Activated naive CD4-positive, alpha-beta T cell treated with anti-CD3 and anti-CD28 coated beads, Interleukin-2, amount 50 U/mL, for 24 hours (primary cell): Measurements from ENCODE around the gene CHRNA5.
"Not testable (repeated sequence)": the region's sequence is repeated elsewhere in the genome, so short reads cannot be mapped to it uniquely, and the experiment has no call there.

Experiments
- H3K27ac Mint-ChIP-seq: one replicate; pipeline ENCODE4 v1.8.0; 2021; ENCODE audit warnings: mild to moderate bottlenecking, mixed read lengths
- H3K27me3 Mint-ChIP-seq: one replicate; pipeline ENCODE4 v1.8.0; 2021; ENCODE audit warnings: mixed read lengths
- H3K36me3 Mint-ChIP-seq: one replicate; pipeline ENCODE4 v1.8.0; 2021; ENCODE audit warnings: mixed read lengths
- H3K4me1 Mint-ChIP-seq: one replicate; pipeline ENCODE4 v1.8.0; 2021; ENCODE audit warnings: mixed read lengths
- H3K4me3 Mint-ChIP-seq: one replicate; pipeline ENCODE4 v1.8.0; 2021; ENCODE audit warnings: mild to moderate bottlenecking, mixed read lengths
- H3K9me3 Mint-ChIP-seq: one replicate; pipeline ENCODE4 v1.8.0; 2021; ENCODE audit warnings: mixed read lengths

CHRNA5 gene

DNA sequence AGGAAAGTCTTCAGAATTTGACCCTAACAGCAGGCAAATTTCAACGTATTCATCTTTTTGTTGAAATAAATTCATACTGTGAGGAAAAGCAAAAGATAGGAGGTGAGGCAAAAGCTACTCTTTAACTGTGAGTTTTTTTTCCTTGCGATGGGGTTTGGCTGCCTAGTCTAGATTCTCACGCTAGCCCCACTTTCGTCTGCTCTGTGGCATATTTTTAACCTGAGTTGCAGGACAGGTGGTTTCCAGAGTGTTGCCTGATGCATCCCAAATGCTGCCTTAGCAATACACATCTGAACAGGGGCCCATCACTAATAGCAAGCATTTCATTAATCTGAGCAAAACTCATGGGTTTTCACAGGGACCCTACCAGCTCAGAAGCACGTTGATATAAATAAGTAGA is 13.4 kb upstream of the CHRNA5 start:
- Mint-ChIP-seq H3K36me3 (peaks cover 11% of the 10 kb centered on the region), H3K27me3 (no peaks in the 10 kb centered on the region), H3K4me3 (no peak overlapping the region), H3K27ac (no peak overlapping the region), H3K4me1 (no peaks in the 10 kb centered on the region), H3K9me3 (no peaks in the 10 kb centered on the region)

GRCh38 chr15:78552597-78552996 is 12.7 kb upstream of the CHRNA5 start:
- Mint-ChIP-seq H3K4me1 (no peaks in the 10 kb centered on the region), H3K36me3 (peaks cover 12% of the 10 kb centered on the region), H3K27me3 (no peaks in the 10 kb centered on the region), H3K4me3 (no peak overlapping the region), H3K9me3 (no peaks in the 10 kb centered on the region), H3K27ac (no peak overlapping the region)

DNA sequence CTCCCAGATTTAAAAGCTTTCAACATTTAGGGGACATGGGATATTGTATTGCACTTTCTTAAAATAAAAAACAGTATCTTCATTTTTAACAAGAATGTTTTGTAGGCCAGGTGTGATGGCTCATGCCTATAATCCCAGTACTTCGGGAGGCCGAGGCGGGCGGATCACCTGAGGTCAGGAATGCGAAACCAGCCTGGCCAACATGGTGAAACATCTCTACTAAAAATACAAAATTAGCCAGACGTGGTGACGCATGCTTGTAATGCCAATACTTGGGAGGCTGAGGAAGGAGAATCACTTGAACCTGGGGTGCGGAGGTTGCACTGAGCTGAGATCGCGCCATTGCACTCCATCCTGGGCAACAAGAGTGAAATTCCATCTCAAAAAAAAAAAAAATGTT is 5.1 kb upstream of the CHRNA5 start:
- H3K9me3 Mint-ChIP-seq, H3K36me3 Mint-ChIP-seq, H3K27me3 Mint-ChIP-seq, H3K4me3 Mint-ChIP-seq, H3K27ac Mint-ChIP-seq: not testable (repeated sequence)
- peaks cover 10% of the 10 kb centered on the region for H3K4me1 Mint-ChIP-seq

GRCh38 chr15:78561490-78561889 is 3.8 kb upstream of the CHRNA5 start:
- H3K27me3 Mint-ChIP-seq: peaks cover 12% of the 10 kb centered on the region
- H3K9me3 Mint-ChIP-seq: no peaks in the 10 kb centered on the region
- H3K4me3 Mint-ChIP-seq: no peak overlapping the region
- peaks cover 17% of the 10 kb centered on the region for H3K4me1 Mint-ChIP-seq
- no peak overlapping the region for H3K27ac Mint-ChIP-seq
- peaks cover 2% of the 10 kb centered on the region for H3K36me3 Mint-ChIP-seq

- Mint-ChIP-seq H3K27ac (no peak overlapping the region), H3K27me3 (peaks cover 20% of the 10 kb centered on the region), H3K9me3 (no peaks in the 10 kb centered on the region), H3K36me3 (no peaks in the 10 kb centered on the region), H3K4me3 (no peak overlapping the region), H3K4me1 (peaks cover 19% of the 10 kb centered on the region)
Measured at GRCh38 chr15:78563092-78563491, 2.2 kb upstream of the CHRNA5 start.

DNA sequence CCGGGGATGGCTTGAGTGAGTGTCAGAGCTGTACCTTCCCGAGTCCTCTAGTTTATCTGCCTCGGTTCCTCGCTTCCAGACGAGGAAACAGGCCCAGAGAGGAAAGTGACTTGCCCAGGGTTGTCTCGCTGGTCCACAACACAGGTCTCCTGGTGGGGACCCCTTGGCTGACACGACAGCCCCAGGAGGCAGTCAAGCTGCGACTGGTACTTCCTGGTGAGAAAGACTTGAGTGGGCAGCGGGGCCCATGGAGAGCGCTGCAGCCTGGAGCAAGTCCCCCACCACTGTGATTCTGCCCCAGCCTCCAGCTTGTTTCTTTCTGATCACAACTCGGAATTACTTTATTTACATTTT is 600 bp upstream of the CHRNA5 start:
- Mint-ChIP-seq H3K27ac (no peak overlapping the region), H3K27me3 (peaks cover 20% of the 10 kb centered on the region), H3K4me1 (peaks cover 19% of the 10 kb centered on the region), H3K36me3 (no peaks in the 10 kb centered on the region), H3K9me3 (no peaks in the 10 kb centered on the region), H3K4me3 (peak overlapping the region; percentile 82)

DNA sequence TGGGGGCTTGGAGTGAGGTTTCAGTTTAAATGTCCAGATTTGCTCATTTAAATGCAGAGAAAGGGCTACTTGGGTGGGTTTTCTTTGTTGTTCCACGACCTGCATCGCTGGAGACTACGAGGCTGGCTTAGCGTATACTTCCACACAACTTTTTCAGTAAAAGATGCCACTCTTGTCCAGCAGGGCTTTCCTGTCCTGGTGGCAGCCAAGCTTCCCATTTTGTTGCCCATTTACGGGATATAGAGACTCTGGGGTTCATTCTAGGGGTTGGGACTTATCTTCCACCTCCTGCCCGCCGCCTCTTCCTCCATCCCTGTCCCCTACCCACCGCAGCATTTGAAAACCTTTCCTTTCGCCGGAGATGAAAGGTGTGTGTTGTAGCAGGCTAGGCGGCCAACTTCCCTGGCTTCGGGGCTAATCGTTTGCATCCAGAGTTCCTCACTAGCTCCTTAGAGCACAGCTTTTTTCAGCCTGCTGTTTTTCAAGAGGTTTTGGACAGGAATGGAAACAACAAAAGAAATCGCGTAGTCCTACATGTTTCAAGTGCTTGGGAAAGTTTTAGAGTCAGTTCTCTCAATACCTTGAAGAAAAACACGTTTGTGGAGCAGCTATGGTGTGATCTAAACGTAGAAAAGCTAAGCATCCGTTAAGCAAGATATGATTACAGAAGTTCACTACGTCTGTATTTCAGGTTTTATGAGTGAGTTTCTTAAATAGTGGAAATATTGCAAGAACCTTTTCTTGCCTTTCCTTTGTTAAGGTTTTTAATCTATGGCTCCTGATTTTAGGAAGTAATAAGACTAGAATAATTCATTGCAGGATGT is 843 bp downstream of the CHRNA5 start:
- no peaks in the 10 kb centered on the region for H3K9me3 Mint-ChIP-seq
- no peaks in the 10 kb centered on the region for H3K36me3 Mint-ChIP-seq
- H3K4me1 Mint-ChIP-seq: peaks cover 19% of the 10 kb centered on the region
- peaks cover 23% of the 10 kb centered on the region for H3K27me3 Mint-ChIP-seq
- H3K27ac Mint-ChIP-seq: no peak overlapping the region
- peak overlapping the region; percentile 84 for H3K4me3 Mint-ChIP-seq

DNA sequence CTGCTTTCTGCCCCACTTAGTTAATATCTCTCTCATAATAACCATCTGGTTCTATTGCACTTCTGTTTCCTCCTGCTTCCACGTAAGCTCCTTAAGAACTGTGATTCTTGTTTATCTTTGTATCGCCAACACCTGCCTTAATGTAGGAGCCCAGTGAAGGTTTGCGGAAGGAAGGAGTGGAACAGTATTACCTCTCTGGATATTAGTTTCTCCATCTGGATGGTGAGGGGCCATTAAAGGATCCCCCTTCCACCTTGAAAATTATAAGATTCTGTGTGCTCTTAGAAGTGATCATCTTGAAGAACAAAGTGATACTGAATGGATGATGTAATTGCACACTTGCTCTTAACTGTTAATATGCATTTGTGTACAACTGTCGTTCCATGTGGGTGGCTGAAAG is 2.2 kb downstream of the CHRNA5 start:
- peaks cover 18% of the 10 kb centered on the region for H3K27me3 Mint-ChIP-seq
- no peak overlapping the region for H3K4me3 Mint-ChIP-seq
- H3K36me3 Mint-ChIP-seq: no peaks in the 10 kb centered on the region
- no peaks in the 10 kb centered on the region for H3K9me3 Mint-ChIP-seq
- peaks cover 19% of the 10 kb centered on the region for H3K4me1 Mint-ChIP-seq
- H3K27ac Mint-ChIP-seq: no peak overlapping the region

- H3K4me1 Mint-ChIP-seq: peaks cover 9% of the 10 kb centered on the region
- no peaks in the 10 kb centered on the region for H3K9me3 Mint-ChIP-seq
- H3K27ac Mint-ChIP-seq: no peak overlapping the region
- no peak overlapping the region for H3K4me3 Mint-ChIP-seq
- no peaks in the 10 kb centered on the region for H3K36me3 Mint-ChIP-seq
- peaks cover 15% of the 10 kb centered on the region for H3K27me3 Mint-ChIP-seq
Measured at GRCh38 chr15:78570710-78571109, 5.4 kb downstream of the CHRNA5 start.

GRCh38 chr15:78571382-78571781 is 6.1 kb downstream of the CHRNA5 start:
- no peaks in the 10 kb centered on the region for H3K9me3 Mint-ChIP-seq
- no peak overlapping the region for H3K27ac Mint-ChIP-seq
- no peaks in the 10 kb centered on the region for H3K36me3 Mint-ChIP-seq
- H3K4me1 Mint-ChIP-seq: peaks cover 3% of the 10 kb centered on the region
- no peak overlapping the region for H3K4me3 Mint-ChIP-seq
- peaks cover 12% of the 10 kb centered on the region for H3K27me3 Mint-ChIP-seq

DNA sequence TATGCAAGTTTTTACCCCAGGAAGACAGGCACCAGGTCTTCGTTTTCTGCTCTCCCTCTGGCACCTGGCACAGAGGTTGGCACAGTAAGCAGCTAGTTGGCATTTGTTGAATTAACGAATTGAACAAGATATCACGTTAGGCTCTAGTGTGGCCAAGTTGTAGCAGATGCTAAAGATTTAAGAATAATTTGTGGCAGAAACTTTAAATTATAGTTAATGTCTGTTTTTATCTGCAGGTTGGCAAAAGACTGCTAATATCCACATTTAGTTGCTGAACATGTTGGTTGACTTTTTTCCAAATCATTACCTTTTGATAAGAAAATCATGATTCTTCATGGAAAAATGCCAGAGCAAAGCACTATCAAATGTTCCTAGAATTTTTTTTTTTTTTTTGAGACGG is 8.1 kb downstream of the CHRNA5 start:
- no peaks in the 10 kb centered on the region for H3K4me1 Mint-ChIP-seq
- H3K27ac Mint-ChIP-seq: no peak overlapping the region
- no peak overlapping the region for H3K4me3 Mint-ChIP-seq
- H3K27me3 Mint-ChIP-seq: peaks cover 3% of the 10 kb centered on the region
- H3K36me3 Mint-ChIP-seq: no peaks in the 10 kb centered on the region
- no peaks in the 10 kb centered on the region for H3K9me3 Mint-ChIP-seq

- Mint-ChIP-seq H3K4me3 (no peak overlapping the region), H3K36me3 (no peaks in the 10 kb centered on the region), H3K27ac (no peak overlapping the region), H3K4me1 (no peaks in the 10 kb centered on the region), H3K27me3 (peaks cover 3% of the 10 kb centered on the region), H3K9me3 (no peaks in the 10 kb centered on the region)
Measured at GRCh38 chr15:78574944-78575343, 9.6 kb downstream of the CHRNA5 start.

DNA sequence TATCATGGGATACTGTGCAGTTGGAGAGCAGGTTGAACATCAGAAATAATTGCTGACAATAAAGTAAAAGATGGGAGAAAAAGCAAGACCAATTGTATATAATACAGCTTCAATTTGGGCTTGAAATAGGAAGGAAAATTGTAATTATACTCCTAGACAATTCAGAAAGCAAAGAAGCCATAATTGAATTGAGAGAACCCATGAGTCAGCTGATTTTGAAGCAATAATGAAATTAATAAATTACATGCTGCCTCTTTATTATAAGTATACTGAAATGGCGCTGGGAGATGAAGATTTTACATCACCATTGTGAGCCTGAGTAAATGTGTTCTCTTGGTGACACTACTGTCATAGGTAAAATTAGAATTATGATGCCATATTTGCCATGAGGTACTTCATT is 32.3 kb downstream of the CHRNA5 start:
- no peaks in the 10 kb centered on the region for H3K4me1 Mint-ChIP-seq
- H3K27me3 Mint-ChIP-seq: peaks cover 1% of the 10 kb centered on the region
- H3K36me3 Mint-ChIP-seq: no peaks in the 10 kb centered on the region

GRCh38 chr15:78598348-78598747 is 33.0 kb downstream of the CHRNA5 start:
- Mint-ChIP-seq H3K4me1 (no peaks in the 10 kb centered on the region), H3K27me3 (peaks cover 1% of the 10 kb centered on the region), H3K36me3 (no peaks in the 10 kb centered on the region), H3K4me3 (no peak overlapping the region), H3K27ac (no peak overlapping the region), H3K9me3 (no peaks in the 10 kb centered on the region)

More for the DNA sequence above, 32.3 kb downstream of the CHRNA5 start:
- H3K9me3 Mint-ChIP-seq: no peaks in the 10 kb centered on the region
- no peak overlapping the region for H3K27ac Mint-ChIP-seq
- no peak overlapping the region for H3K4me3 Mint-ChIP-seq

DNA sequence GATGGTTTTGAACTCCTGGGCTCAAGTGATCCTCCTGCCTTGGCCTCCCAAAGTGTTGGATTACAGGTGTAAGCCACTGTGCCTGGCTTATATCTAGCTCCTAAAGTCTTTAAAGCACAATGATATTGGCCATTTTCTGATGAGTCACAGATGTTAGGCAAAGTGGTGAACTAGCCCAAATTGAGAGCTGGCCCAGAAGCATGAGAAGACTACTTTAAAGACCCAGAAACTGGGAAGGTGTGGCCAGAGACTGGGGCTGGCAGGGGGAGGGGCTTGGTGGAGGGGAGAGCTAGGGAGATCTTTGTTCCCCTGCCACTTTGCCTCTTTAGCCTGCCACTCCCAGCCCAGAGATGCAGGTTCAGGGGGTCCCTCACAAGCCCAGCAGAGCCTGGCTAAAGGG is 33.9 kb downstream of the CHRNA5 start:
- Mint-ChIP-seq H3K36me3 (no peaks in the 10 kb centered on the region), H3K27me3 (peaks cover 1% of the 10 kb centered on the region), H3K9me3 (no peaks in the 10 kb centered on the region), H3K4me3 (no peak overlapping the region), H3K27ac (no peak overlapping the region), H3K4me1 (no peaks in the 10 kb centered on the region)

DNA sequence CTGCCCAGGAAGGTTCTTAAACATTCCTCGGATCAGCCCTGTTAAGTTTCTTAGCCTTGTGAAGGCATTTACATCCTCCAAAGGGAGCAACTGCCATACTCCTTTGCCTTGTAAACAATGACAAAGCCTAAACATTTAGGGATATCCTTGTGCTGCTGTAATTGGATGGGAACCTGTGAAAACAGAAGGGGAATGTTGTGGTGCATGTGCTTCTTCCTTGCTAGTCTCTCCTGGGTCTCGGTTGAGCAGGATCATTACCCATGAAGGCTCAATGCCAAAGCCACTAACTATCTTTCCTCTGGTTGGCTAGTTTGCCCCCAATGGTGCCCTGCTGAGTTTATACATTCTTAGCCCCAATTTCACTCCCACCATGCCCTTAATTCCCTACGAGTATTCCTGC is 38.1 kb downstream of the CHRNA5 start:
- Mint-ChIP-seq H3K27me3 (peaks cover 3% of the 10 kb centered on the region), H3K27ac (no peak overlapping the region), H3K9me3 (no peaks in the 10 kb centered on the region), H3K4me3 (no peak overlapping the region), H3K36me3 (no peaks in the 10 kb centered on the region), H3K4me1 (no peaks in the 10 kb centered on the region)

DNA sequence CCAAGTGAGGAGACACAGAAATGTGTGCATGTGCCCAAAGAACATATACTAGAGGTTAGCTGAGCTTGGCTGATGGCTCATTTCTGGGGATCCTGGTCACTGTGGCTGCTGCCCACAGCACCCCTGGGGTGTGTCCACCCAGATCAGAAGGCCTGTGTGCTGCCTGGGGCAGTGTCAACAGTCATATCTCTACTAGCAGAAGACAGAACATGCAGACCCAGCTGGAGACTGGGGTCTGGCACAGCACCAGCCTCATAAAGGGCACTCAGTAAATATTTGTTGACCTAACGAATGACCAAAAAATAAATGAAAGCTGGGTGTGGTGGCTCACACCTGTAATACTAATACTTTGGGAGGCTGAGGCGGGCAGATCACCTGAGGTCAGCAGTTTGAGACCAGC is 39.1 kb downstream of the CHRNA5 start:
- Mint-ChIP-seq H3K4me3 (no peak overlapping the region), H3K36me3 (no peaks in the 10 kb centered on the region), H3K4me1 (no peaks in the 10 kb centered on the region), H3K27me3 (peaks cover 3% of the 10 kb centered on the region), H3K9me3 (no peaks in the 10 kb centered on the region), H3K27ac (peak overlapping the region; percentile 41)
